ENCODE measurements around the gene LRRC57. TPM values are rescaled to one million over a fixed set of nuclear protein-coding genes. Genes with fewer than 3 reads are reported as not detected.

The LRRC57 gene
- total RNA-seq, 6 donors from 2014 or later = 24.0 to 48.2 (median 31.2) TPM

GRCh38 chr15:42510258-42511006, 38.2 kb downstream of the LRRC57 start:
- no peaks in the 10 kb centered on the region for H3K27me3 ChIP-seq
- DNase-seq (no peak), ATAC-seq (ENCODE audit: low FRiP score in 2 of 2) (peak in 1 of 2 donors; percentile 15)
- H3K9me3 ChIP-seq = no peaks in the 10 kb centered on the region
- peaks cover 22 to 39% (median 29%) of the 10 kb centered on the region in 4 donors for H3K4me1 ChIP-seq
- TF ChIP-seq EP300 (IDR thresholded peaks at IDR 0.05) (no peak), POLR2A (IDR thresholded peaks at IDR 0.05) (no peak), CTCF (IDR thresholded peaks at IDR 0.05) (no peak), POLR2AphosphoS5 (IDR thresholded peaks at IDR 0.05) (no peak)
- H3K27ac ChIP-seq = peak overlapping the region; percentile 59 to 84 (median 72)
- 78 to 79% methylated on average over 4 of the region's 4 CpGs for WGBS, 2 donors
- peak overlapping the region in 1 of 4 donors; percentile 22 for H3K4me3 ChIP-seq
- peaks cover 0 to 23% (median 19%) of the 10 kb centered on the region in 4 donors for H3K36me3 ChIP-seq

- Histone ChIP-seq H3K27me3 (no peaks in the 10 kb centered on the region), H3K36me3 (peaks cover 0 to 4% (median under 1%) of the 10 kb centered on the region in 4 donors), H3K27ac (peak overlapping the region in 1 of 4 donors; percentile 40), H3K9me3 (no peaks in the 10 kb centered on the region), H3K4me3 (no peak overlapping the region), H3K4me1 (peaks cover 30 to 60% (median 43%) of the 10 kb centered on the region in 4 donors)
- peak in 1 of 2 donors; percentile 70 for ATAC-seq (ENCODE audit: low FRiP score in 2 of 2)
- DNase-seq = no peak
- TF ChIP-seq CTCF (IDR thresholded peaks at IDR 0.05) = no peak
- no peak for TF ChIP-seq POLR2A (IDR thresholded peaks at IDR 0.05)
- peak in 1 of 4 donors; percentile 7 for TF ChIP-seq EP300 (IDR thresholded peaks at IDR 0.05)
- 52 to 57% methylated on average over 9 of the region's 9 CpGs for WGBS, 2 donors
Observed at GRCh38 chr15:42508263-42508690, 40.3 kb downstream of the LRRC57 start.

- DNase-seq (no peak), ATAC-seq (ENCODE audit: low FRiP score in 2 of 2) (no peak)
- TF ChIP-seq POLR2A (IDR thresholded peaks at IDR 0.05) (no peak), POLR2AphosphoS5 (IDR thresholded peaks at IDR 0.05) (no peak), CTCF (IDR thresholded peaks at IDR 0.05) (no peak), EP300 (IDR thresholded peaks at IDR 0.05) (no peak)
- H3K4me1 ChIP-seq = peaks cover 36 to 61% (median 48%) of the 10 kb centered on the region in 4 donors
- no peaks in the 10 kb centered on the region for H3K27me3 ChIP-seq
- H3K4me3 ChIP-seq = no peak overlapping the region
- H3K9me3 ChIP-seq = no peaks in the 10 kb centered on the region
- no peak overlapping the region for H3K27ac ChIP-seq
- H3K36me3 ChIP-seq = no peaks in the 10 kb centered on the region
- WGBS, 2 donors = 84 to 89% methylated on average over 4 of the region's 4 CpGs
Observed at GRCh38 chr15:42507514-42507913, 41.1 kb downstream of the LRRC57 start.

- peaks cover 45 to 63% (median 54%) of the 10 kb centered on the region in 4 donors for H3K4me1 ChIP-seq
- ATAC-seq (ENCODE audit: low FRiP score in 2 of 2) = no peak
- no peaks in the 10 kb centered on the region for H3K36me3 ChIP-seq
- TF ChIP-seq POLR2A (IDR thresholded peaks at IDR 0.05) (no peak), POLR2AphosphoS5 (IDR thresholded peaks at IDR 0.05) (no peak), EP300 (IDR thresholded peaks at IDR 0.05) (no peak), CTCF (IDR thresholded peaks at IDR 0.05) (no peak)
- H3K27ac ChIP-seq = peak overlapping the region in 2 of 4 donors; percentile 13 to 19
- H3K4me3 ChIP-seq = no peak overlapping the region
- WGBS, 2 donors = 38 to 64% methylated on average over 3 of the region's 3 CpGs
- DNase-seq = no peak
- no peaks in the 10 kb centered on the region for H3K27me3 ChIP-seq
- no peaks in the 10 kb centered on the region for H3K9me3 ChIP-seq
Observed at GRCh38 chr15:42504631-42505030, 44.0 kb downstream of the LRRC57 start.

Data from upper lobe of left lung (tissue), 6 donors.